Measurements from ENCODE around the gene AGAP6.
"Not testable (repeated sequence)": the region's sequence is repeated elsewhere in the genome, so short reads cannot be mapped to it uniquely, and the experiment has no call there.

- not testable (repeated sequence) for TF ChIP-seq CTCF (IDR thresholded peaks at IDR 0.05; ENCODE audit: low read depth, low read length); POLR2A (IDR thresholded peaks at IDR 0.05; ENCODE audit: extremely low read depth, insufficient read length)
- TF ChIP-seq, protein P1, sequence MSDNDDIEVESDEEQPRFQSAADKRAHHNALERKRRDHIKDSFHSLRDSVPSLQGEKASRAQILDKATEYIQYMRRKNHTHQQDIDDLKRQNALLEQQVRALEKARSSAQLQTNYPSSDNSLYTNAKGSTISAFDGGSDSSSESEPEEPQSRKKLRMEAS (IDR thresholded peaks at IDR 0.05; ENCODE audit: low read depth, low read length), result not testable (repeated sequence)
Measured at GRCh38 chr10:50017646-50018045, 29.4 kb downstream of the AGAP6 start.

Measured in NB4 (cell line).